SK-N-SH treated with all-trans-retinoic acid at 6 μM for 48 hours (cell line): Measurements from ENCODE around the gene MEOX1.

Source experiments
- ATAC-seq: fragments of 200-7000 bp; cut with Tn5 transposase; 3 replicates; pipeline ENCODE4 v1.9.1; 2020; ENCODE audit warnings: mild to moderate bottlenecking, moderate library complexity
- ARNTL ChIP-seq: fragments of 450-650 bp; formaldehyde crosslinking; IDR thresholded peaks from 2 replicates; pipeline ENCODE4 v1.5.0; 2020; ENCODE audit warnings: low read depth, mild to moderate bottlenecking, moderate library complexity, borderline replicate concordance
- BACH2 ChIP-seq: fragments of 250-450 bp; sonication (Bioruptor Pico); IDR thresholded peaks from 2 replicates; pipeline ENCODE4 v1.9.0; 2021; ENCODE audit warnings: mild to moderate bottlenecking, borderline replicate concordance
- CREB5 ChIP-seq: fragments of 250-450 bp; sonication (Bioruptor Pico); IDR thresholded peaks from 2 replicates; pipeline ENCODE4 v1.5.1; 2020; ENCODE audit warnings: low read depth, mild to moderate bottlenecking, moderate library complexity
- CSDC2 ChIP-seq: fragments of 250-450 bp; sonication (Bioruptor Pico); IDR thresholded peaks from 2 replicates; pipeline ENCODE4 v1.5.0; 2020; ENCODE audit warnings: mild to moderate bottlenecking, moderate library complexity
- CSRNP3 ChIP-seq: fragments of 250-450 bp; sonication (Bioruptor Pico); IDR thresholded peaks from 2 replicates; pipeline ENCODE4 v1.5.1; 2021; ENCODE audit warnings: mild to moderate bottlenecking, moderate library complexity
- ESRRG ChIP-seq: fragments of 250-450 bp; sonication (Bioruptor Pico); IDR thresholded peaks from 2 replicates; pipeline ENCODE4 v1.6.1; 2021; ENCODE audit warnings: mild to moderate bottlenecking
- GLIS3 ChIP-seq: fragments of 250-450 bp; sonication (Bioruptor Pico); IDR thresholded peaks from 2 replicates; pipeline ENCODE4 v1.5.0; 2020; ENCODE audit warnings: mild to moderate bottlenecking, moderate library complexity
- ISL1 ChIP-seq: fragments of 250-450 bp; sonication (Bioruptor Pico); IDR thresholded peaks from 2 replicates; pipeline ENCODE4 v2.1.2; 2022; ENCODE audit warnings: mild to moderate bottlenecking, moderate library complexity
- OSR1 ChIP-seq: fragments of 250-450 bp; sonication (Bioruptor Pico); IDR thresholded peaks from 2 replicates; pipeline ENCODE4 v1.8.0; 2022; ENCODE audit warnings: moderate library complexity, mild to moderate bottlenecking, inconsistent platforms
- PPARA ChIP-seq: fragments of 250-450 bp; sonication (Bioruptor Pico); IDR thresholded peaks from 2 replicates; pipeline ENCODE4 v1.5.0; 2020; ENCODE audit warnings: mild to moderate bottlenecking, borderline replicate concordance
- RARB ChIP-seq: fragments of 250-450 bp; sonication (Bioruptor Pico); IDR thresholded peaks from 2 replicates; pipeline ENCODE4 v1.8.0; 2021; ENCODE audit warnings: mild to moderate bottlenecking, moderate library complexity
- TCF4 ChIP-seq: fragments of 250-450 bp; sonication (Bioruptor Pico); IDR thresholded peaks from 2 replicates; pipeline ENCODE4 v1.8.0; 2021; ENCODE audit warnings: mild to moderate bottlenecking, moderate library complexity, borderline replicate concordance
- TOX ChIP-seq: fragments of 250-450 bp; sonication (Bioruptor Pico); IDR thresholded peaks from 2 replicates; pipeline ENCODE4 v1.8.0; 2021; ENCODE audit warnings: mild to moderate bottlenecking, moderate library complexity, borderline replicate concordance
- ZC3H10 ChIP-seq: fragments of 250-450 bp; sonication (Bioruptor Pico); IDR thresholded peaks from 2 replicates; pipeline ENCODE4 v1.5.1; 2021; ENCODE audit warnings: mild to moderate bottlenecking, moderate library complexity
- ZFP3 ChIP-seq: fragments of 250-450 bp; sonication (Bioruptor Pico); IDR thresholded peaks from 2 replicates; pipeline ENCODE4 v1.5.0; 2020; ENCODE audit warnings: mild to moderate bottlenecking, moderate library complexity
- ZNF565 ChIP-seq: fragments of 450-650 bp; formaldehyde crosslinking; conservative IDR thresholded peaks from 2 replicates; pipeline ENCODE4 v1.5.0; 2020; ENCODE audit warnings: low read depth, mild to moderate bottlenecking, moderate library complexity
- ZNF8 ChIP-seq: fragments of 450-650 bp; formaldehyde crosslinking; IDR thresholded peaks from 2 replicates; pipeline ENCODE4 v1.5.0; 2020; ENCODE audit warnings: mild to moderate bottlenecking, moderate library complexity
- TF ChIP-seq, protein P1 (sequence below): fragments of 250-450 bp; sonication (Bioruptor Pico); IDR thresholded peaks from 2 replicates; pipeline ENCODE4 v1.8.0; 2021; ENCODE audit warnings: low read depth, mild to moderate bottlenecking, moderate library complexity, borderline replicate concordance
- TF ChIP-seq, protein P2 (sequence below): fragments of 250-450 bp; sonication (Bioruptor Pico); IDR thresholded peaks from 2 replicates; pipeline ENCODE4 v1.5.0; 2020; ENCODE audit warnings: mild to moderate bottlenecking, moderate library complexity
- TF ChIP-seq, protein P3 (sequence below): fragments of 250-450 bp; sonication (Bioruptor Pico); IDR thresholded peaks from 2 replicates; pipeline ENCODE4 v1.8.0; 2020; ENCODE audit warnings: mild to moderate bottlenecking, moderate library complexity, borderline replicate concordance

The MEOX1 gene

DNA sequence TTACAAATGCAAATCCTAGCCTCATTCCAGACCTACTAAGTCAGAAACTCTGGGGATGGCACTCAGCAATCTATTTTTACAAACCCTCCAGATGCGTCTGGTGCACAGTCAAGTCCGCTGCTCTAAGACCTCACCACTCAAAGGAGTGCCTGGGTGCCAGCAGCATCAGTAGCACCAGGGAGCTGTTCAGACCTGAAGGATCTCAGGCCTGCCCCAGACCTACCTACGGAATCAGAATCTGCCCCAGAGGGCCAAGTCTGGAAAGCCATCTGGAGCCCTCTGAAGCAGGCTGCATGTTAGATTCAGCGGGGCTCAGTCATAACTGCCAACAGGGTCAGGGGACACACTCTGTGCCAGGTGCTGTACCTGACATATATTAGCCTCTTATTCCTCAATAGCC, 17.6 kb downstream of the MEOX1 start (continued):
- TF ChIP-seq, protein P1, sequence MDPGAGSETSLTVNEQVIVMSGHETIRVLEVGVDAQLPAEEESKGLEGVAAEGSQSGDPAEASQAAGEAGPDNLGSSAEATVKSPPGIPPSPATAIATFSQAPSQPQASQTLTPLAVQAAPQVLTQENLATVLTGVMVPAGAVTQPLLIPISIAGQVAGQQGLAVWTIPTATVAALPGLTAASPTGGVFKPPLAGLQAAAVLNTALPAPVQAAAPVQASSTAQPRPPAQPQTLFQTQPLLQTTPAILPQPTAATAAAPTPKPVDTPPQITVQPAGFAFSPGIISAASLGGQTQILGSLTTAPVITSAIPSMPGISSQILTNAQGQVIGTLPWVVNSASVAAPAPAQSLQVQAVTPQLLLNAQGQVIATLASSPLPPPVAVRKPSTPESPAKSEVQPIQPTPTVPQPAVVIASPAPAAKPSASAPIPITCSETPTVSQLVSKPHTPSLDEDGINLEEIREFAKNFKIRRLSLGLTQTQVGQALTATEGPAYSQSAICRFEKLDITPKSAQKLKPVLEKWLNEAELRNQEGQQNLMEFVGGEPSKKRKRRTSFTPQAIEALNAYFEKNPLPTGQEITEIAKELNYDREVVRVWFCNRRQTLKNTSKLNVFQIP (CRISPR knock-in tag), result no peak
- TF ChIP-seq BACH2 (no peak), RARB (CRISPR knock-in tag) (no peak), OSR1 (CRISPR knock-in tag) (no peak), ESRRG (no peak)

DNA sequence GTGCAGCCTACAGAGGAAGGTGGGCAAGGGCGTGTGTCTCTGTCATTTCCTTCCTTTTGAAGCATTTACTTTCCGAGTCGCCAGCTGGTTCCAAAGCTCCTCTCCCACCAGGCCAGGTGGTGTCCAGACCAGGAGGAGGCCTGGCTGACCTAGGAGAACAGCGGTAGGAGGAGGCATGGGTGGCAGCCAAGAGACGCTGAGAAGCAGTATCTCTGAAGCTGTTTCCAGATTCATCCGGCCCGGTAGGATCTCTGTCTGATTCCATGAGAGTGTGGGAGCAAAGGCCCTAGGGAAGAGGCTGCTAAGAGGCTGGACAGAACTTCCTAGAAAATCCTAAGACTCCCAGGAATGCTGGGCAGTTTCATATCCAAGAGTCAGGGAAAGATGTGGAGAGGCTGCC, 20.3 kb downstream of the MEOX1 start:
- TF ChIP-seq, protein P2, sequence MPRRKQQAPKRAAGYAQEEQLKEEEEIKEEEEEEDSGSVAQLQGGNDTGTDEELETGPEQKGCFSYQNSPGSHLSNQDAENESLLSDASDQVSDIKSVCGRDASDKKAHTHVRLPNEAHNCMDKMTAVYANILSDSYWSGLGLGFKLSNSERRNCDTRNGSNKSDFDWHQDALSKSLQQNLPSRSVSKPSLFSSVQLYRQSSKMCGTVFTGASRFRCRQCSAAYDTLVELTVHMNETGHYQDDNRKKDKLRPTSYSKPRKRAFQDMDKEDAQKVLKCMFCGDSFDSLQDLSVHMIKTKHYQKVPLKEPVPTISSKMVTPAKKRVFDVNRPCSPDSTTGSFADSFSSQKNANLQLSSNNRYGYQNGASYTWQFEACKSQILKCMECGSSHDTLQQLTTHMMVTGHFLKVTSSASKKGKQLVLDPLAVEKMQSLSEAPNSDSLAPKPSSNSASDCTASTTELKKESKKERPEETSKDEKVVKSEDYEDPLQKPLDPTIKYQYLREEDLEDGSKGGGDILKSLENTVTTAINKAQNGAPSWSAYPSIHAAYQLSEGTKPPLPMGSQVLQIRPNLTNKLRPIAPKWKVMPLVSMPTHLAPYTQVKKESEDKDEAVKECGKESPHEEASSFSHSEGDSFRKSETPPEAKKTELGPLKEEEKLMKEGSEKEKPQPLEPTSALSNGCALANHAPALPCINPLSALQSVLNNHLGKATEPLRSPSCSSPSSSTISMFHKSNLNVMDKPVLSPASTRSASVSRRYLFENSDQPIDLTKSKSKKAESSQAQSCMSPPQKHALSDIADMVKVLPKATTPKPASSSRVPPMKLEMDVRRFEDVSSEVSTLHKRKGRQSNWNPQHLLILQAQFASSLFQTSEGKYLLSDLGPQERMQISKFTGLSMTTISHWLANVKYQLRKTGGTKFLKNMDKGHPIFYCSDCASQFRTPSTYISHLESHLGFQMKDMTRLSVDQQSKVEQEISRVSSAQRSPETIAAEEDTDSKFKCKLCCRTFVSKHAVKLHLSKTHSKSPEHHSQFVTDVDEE (CRISPR knock-in tag), result no peak
- TF ChIP-seq PPARA (CRISPR knock-in tag), result no peak
- TF ChIP-seq GLIS3, result no peak
- no peak for TF ChIP-seq TOX (CRISPR knock-in tag)
- no peak for ATAC-seq

DNA sequence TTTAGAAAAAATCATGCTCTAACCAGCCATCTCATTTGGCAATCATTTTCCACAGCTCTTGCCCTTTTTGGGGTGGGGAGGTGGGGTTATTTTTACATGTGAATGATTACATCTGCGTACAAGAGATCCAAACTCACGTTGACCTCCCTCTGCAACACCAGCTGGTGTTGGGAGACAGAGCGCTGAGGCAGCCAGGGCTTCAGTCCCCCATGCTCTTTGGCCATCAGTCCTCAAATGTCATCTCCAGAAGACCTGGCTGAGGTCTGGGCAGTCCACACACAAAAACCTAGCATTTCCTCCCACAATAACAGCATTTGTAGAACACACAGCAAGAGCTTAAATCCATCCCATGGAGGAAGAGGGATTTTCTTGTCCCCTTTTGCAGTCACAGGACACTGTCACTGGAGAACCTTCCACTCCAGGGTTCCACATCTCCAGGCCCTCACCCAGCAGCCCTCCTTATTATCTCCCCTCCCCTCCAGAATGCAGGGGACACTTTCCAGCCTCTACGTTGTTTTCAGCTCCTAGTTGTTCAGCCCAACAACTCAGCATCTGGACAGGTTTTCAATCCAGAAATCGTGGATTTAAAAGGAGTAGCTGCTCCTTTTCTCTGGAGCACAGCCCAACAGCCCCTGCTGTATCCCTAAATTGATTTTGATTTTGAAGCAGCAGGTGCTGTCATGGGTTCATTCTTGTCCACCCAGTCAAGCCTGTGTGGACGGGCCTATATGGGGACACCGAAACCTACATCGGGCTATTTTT, 21.1 kb downstream of the MEOX1 start:
- no peak for TF ChIP-seq TCF4
- no peak for TF ChIP-seq ZC3H10 (CRISPR knock-in tag)
- no peak for TF ChIP-seq ZFP3 (CRISPR knock-in tag)
- TF ChIP-seq CSRNP3 (CRISPR knock-in tag), result no peak
- TF ChIP-seq, protein P1 (CRISPR knock-in tag), result no peak
- TF ChIP-seq ZNF8 (CRISPR knock-in tag), result no peak
- TF ChIP-seq OSR1 (CRISPR knock-in tag), result no peak
- TF ChIP-seq, protein P2 (CRISPR knock-in tag), result no peak
- no peak for TF ChIP-seq ARNTL (CRISPR knock-in tag)
- TF ChIP-seq, protein P3, sequence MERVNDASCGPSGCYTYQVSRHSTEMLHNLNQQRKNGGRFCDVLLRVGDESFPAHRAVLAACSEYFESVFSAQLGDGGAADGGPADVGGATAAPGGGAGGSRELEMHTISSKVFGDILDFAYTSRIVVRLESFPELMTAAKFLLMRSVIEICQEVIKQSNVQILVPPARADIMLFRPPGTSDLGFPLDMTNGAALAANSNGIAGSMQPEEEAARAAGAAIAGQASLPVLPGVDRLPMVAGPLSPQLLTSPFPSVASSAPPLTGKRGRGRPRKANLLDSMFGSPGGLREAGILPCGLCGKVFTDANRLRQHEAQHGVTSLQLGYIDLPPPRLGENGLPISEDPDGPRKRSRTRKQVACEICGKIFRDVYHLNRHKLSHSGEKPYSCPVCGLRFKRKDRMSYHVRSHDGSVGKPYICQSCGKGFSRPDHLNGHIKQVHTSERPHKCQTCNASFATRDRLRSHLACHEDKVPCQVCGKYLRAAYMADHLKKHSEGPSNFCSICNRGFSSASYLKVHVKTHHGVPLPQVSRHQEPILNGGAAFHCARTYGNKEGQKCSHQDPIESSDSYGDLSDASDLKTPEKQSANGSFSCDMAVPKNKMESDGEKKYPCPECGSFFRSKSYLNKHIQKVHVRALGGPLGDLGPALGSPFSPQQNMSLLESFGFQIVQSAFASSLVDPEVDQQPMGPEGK (CRISPR knock-in tag), result no peak
- no peak for TF ChIP-seq ESRRG
- no peak for TF ChIP-seq CSDC2 (CRISPR knock-in tag)
- no peak for TF ChIP-seq PPARA (CRISPR knock-in tag)
- no peak for TF ChIP-seq ZNF565 (CRISPR knock-in tag)
- TF ChIP-seq CREB5 (CRISPR knock-in tag), result no peak
- TF ChIP-seq RARB (CRISPR knock-in tag), result no peak
- TF ChIP-seq BACH2, result no peak
- TF ChIP-seq ISL1 (CRISPR knock-in tag), result no peak
- TF ChIP-seq, all 23 proteins: peak for 0
- no peak for ATAC-seq
